K562 (cell line): ENCODE results near the gene CEP290. TPM values are rescaled to one million over a fixed set of nuclear protein-coding genes. Genes with fewer than 3 reads are reported as not detected.

Source experiments
- ATAC-seq: fragments of 200-7000 bp; cut with Tn5 transposase; 3 replicates; pipeline ENCODE4 v1.9.1; 2020; ENCODE audit warnings: moderate library complexity
- BruUV-seq: library from RNA; stranded (reverse); fragments of 400-500 nt; replicated peaks from 2 replicates; lab custom pipeline; 2021; lab: Mats Ljungman, UMichigan
- CTCF ChIA-PET: fragments of 300-600 bp; formaldehyde crosslinking; extraction: SDS; loops from one replicate; lab custom pipeline; 2021; ENCODE audit warnings: low intra/inter-chr PET ratio; lab: Yijun Ruan, JAX
- POLR2A ChIA-PET: fragments of 300-600, 350-650 bp; sonication (Branson Sonifier 250); formaldehyde crosslinking; extraction: SDS; loops from one replicate; lab custom pipeline; 2021; ENCODE audit warnings: antibody characterized with exemption, inconsistent platforms; lab: Yijun Ruan, JAX
- DNase-seq, 4 experiments: peaks; one replicate each; pipeline versions ENCODE4 v3.0.0 to v3.0.0-alpha.2; 2011 to 2018; ENCODE audit warnings: low spot score in 3 of 4, mixed read lengths in 3 of 4; ENCODE audit errors: extremely low read depth in 1 of 4
- FAIRE-seq: peaks from 2 replicates; lab custom pipeline; 2011; peaks lifted over from hg19 to GRCh38; lab: Jason Lieb, UNC
- H2AFZ ChIP-seq: 2 replicates; pipeline ENCODE4 v1.6.0; 2011; ENCODE audit warnings: low read depth, low read length, control low read depth, inconsistent platforms
- H3K27ac ChIP-seq: fragments of 200-600 bp; 3 replicates; pipeline ENCODE4 v1.8.0; 2011; ENCODE audit warnings: low read depth, mild to moderate bottlenecking, control low read depth, inconsistent platforms, low read length, moderate library complexity, mixed read lengths; ENCODE audit errors: extremely low read depth
- H3K27me3 ChIP-seq, 2 experiments: fragments of 300-600 bp in 1 of 2; 2 replicates in 1 of 2; 3 replicates in 1 of 2; pipeline versions ENCODE4 v1.6.0 to v1.8.0; 2011; ENCODE audit warnings: inconsistent platforms in 2 of 2, low read length in 2 of 2, mild to moderate bottlenecking in 1 of 2, mixed read lengths in 1 of 2, moderate library complexity in 1 of 2; ENCODE audit not compliant: control insufficient read depth in 2 of 2, insufficient read depth in 2 of 2
- H3K36me3 ChIP-seq: fragments of 300-600 bp; 3 replicates; pipeline ENCODE4 v1.8.0; 2011; ENCODE audit warnings: mild to moderate bottlenecking, low read length, inconsistent platforms; ENCODE audit not compliant: control insufficient read depth, insufficient read depth
- H3K4me1 ChIP-seq, 2 experiments: fragments of 200-600 bp in 1 of 2; replicated peaks in 1 of 2; 2 replicates in 1 of 2; 3 replicates in 1 of 2; pipeline versions ENCODE4 v1.5.1 to v1.8.0; 2011; ENCODE audit warnings: inconsistent platforms in 2 of 2, low read length in 2 of 2, mild to moderate bottlenecking in 1 of 2, mixed read lengths in 1 of 2, moderate library complexity in 1 of 2; ENCODE audit not compliant: control insufficient read depth in 2 of 2, insufficient read depth in 2 of 2
- H3K4me2 ChIP-seq: 2 replicates; pipeline ENCODE4 v1.6.1; 2011; ENCODE audit warnings: low read length, control low read depth, inconsistent platforms, mixed read lengths; ENCODE audit not compliant: insufficient read depth
- H3K4me3 ChIP-seq: fragments of 200-600 bp; sonication (generic), shearing (Covaris generic); 2 replicates; pipeline ENCODE4 v1.5.1; 2016; ENCODE audit warnings: control low read depth, inconsistent platforms
- H3K79me2 ChIP-seq: fragments of 200-600 bp; 3 replicates; pipeline ENCODE4 v1.8.0; 2011; ENCODE audit warnings: low read length, inconsistent platforms; ENCODE audit not compliant: control insufficient read depth, insufficient read depth
- H3K9ac ChIP-seq, 2 experiments: 2 replicates each; pipeline versions ENCODE4 v1.6.0 to v1.6.1; 2011; ENCODE audit warnings: low read depth in 2 of 2, low read length in 2 of 2, control low read depth in 1 of 2, inconsistent platforms in 1 of 2, mild to moderate bottlenecking in 1 of 2, mixed read lengths in 1 of 2; ENCODE audit not compliant: insufficient read depth in 1 of 2
- H3K9me1 ChIP-seq: one replicate; pipeline ENCODE4 v1.6.0; 2011; ENCODE audit warnings: inconsistent platforms, mild to moderate bottlenecking, low read length, moderate library complexity; ENCODE audit not compliant: control insufficient read depth, insufficient read depth
- H3K9me3 ChIP-seq: replicated peaks from 2 replicates; pipeline ENCODE4 v1.5.1; 2011; ENCODE audit warnings: low read depth, low read length, inconsistent platforms; ENCODE audit not compliant: control insufficient read depth, insufficient read depth
- H4K20me1 ChIP-seq: replicated peaks from 2 replicates; pipeline ENCODE4 v1.6.1; 2011; ENCODE audit warnings: low read length, inconsistent platforms, mixed read lengths; ENCODE audit not compliant: control insufficient read depth, insufficient read depth
- BCLAF1 ChIP-seq, 2 experiments: fragments of 450-650 bp in 1 of 2; IDR thresholded peaks; 2 replicates each; pipeline ENCODE4 v1.6.1; 2011 to 2017; ENCODE audit warnings: low read depth in 2 of 2, antibody characterized with exemption in 1 of 2, borderline replicate concordance in 1 of 2, low read length in 1 of 2, mild to moderate bottlenecking in 1 of 2, mixed read lengths in 1 of 2; ENCODE audit not compliant: control insufficient read depth in 1 of 2
- CUX1 ChIP-seq: fragments of 200-800 bp; sonication (Bioruptor generic); IDR thresholded peaks from 2 replicates; pipeline ENCODE4 v1.6.1; 2016; ENCODE audit warnings: missing genetic modification characterization, missing compliant biosample characterization
- DLX4 ChIP-seq: fragments of 250-450 bp; sonication (Bioruptor Pico); IDR thresholded peaks from 2 replicates; pipeline ENCODE4 v1.6.1; 2021; ENCODE audit warnings: mild to moderate bottlenecking
- FOXK2 ChIP-seq, 2 experiments: fragments of 450-650 bp; IDR thresholded peaks in 1 of 2; conservative IDR thresholded peaks in 1 of 2; 2 replicates each; pipeline ENCODE4 v1.6.1; 2016; ENCODE audit warnings: low read depth in 2 of 2, mild to moderate bottlenecking in 1 of 2
- IRF1 ChIP-seq: sonication (generic); formaldehyde crosslinking; IDR thresholded peaks from 2 replicates; pipeline ENCODE4 v1.8.0; 2022; ENCODE audit warnings: missing genetic modification reagents, mild to moderate bottlenecking, borderline replicate concordance
- THRAP3 ChIP-seq: fragments of 450-650 bp; IDR thresholded peaks from 2 replicates; pipeline ENCODE4 v1.6.1; 2016; ENCODE audit warnings: mild to moderate bottlenecking, inconsistent platforms, borderline replicate concordance
- TRIM25 ChIP-seq: fragments of 450-650 bp; IDR thresholded peaks from 2 replicates; pipeline ENCODE4 v1.7.0; 2016; ENCODE audit warnings: borderline replicate concordance
- WGBS: fragments of 100-300 bp; shearing (Covaris generic); methylation state at CpG from one replicate; pipeline ENCODE4 v1.1.6; 2016; ENCODE audit warnings: low coverage, mixed read lengths; ENCODE audit not compliant: insufficient coverage; ENCODE audit errors: missing lambda C conversion rate; 5-methylcytosine and 5-hydroxymethylcytosine counted together
- in situ Hi-C: fragments of 300-500 bp; cut with MboI; formaldehyde crosslinking; loops from 4 replicates; pipeline ENCODE4 v1.15.0; 2018; ENCODE audit warnings: inconsistent platforms, mixed read lengths
- intact Hi-C: fragments of 100-400 bp; cut with micrococcal nuclease; formaldehyde crosslinking; loops from 2 replicates; pipeline ENCODE4 v1.14.2; 2022
- polyA plus RNA-seq, 8 experiments: library from polyadenylated mRNA; depleted of rRNA in 4 of 8; stranded (reverse) in 5 of 8; unstranded in 3 of 8; fragments of >200 nt; fragmentation: Nextera tagmentation in 2 of 8; fragmentation: Illumina TruSeq in 1 of 8; extraction: Ambion mirVana in 2 of 8; extraction: Trizol in 1 of 8; gene quantifications; 2 replicates each; pipeline versions ENCODE4 v1.2.1 to v1.2.3, GENCODE V29; 2011 to 2014; ENCODE audit warnings: inconsistent platforms in 1 of 8, missing spikeins in 1 of 8
- total RNA-seq, 7 experiments: library from RNA; depleted of rRNA in 6 of 7; stranded (reverse); fragments of >200 nt in 6 of 7; fragmentation: Illumina TruSeq in 2 of 7; extraction: Trizol in 2 of 7; gene quantifications; 2 replicates each; pipeline versions ENCODE4 v1.2.1 to v1.2.3, GENCODE V29; 2011 to 2021; ENCODE audit warnings: low replicate concordance in 1 of 7

CEP290 gene
- total and polyA plus RNA-seq, 9 of the 15 experiments (the other 6 are each of a cell fraction or from before 2014, with no cell fraction given) = 7.2 to 19.4 (median 18.1) TPM

- Histone ChIP-seq H3K36me3 (peaks cover 34% of the 10 kb centered on the region), H3K9ac (no peak overlapping the region), H3K9me3 (no peaks in the 10 kb centered on the region), H2AFZ (no peak overlapping the region), H3K4me3 (no peak overlapping the region), H3K4me1 (no peaks in the 10 kb centered on the region), H3K79me2 (no peaks in the 10 kb centered on the region), H3K4me2 (no peak overlapping the region), H3K9me1 (no peaks in the 10 kb centered on the region), H3K27me3 (no peaks in the 10 kb centered on the region), H4K20me1 (no peaks in the 10 kb centered on the region), H3K27ac (no peak overlapping the region)
- intact Hi-C loops (no loop called here), in situ Hi-C loops (no loop called here)
- CTCF ChIA-PET = no interaction called here
- BruUV-seq = no TSS peak
- no peak for ATAC-seq
- WGBS = 93% methylated on average over 3 of the region's 3 CpGs
- no peak for DNase-seq
- no peak for FAIRE-seq
- POLR2A ChIA-PET = interaction anchor here (0.6 kb wide), 1 partner anchor 30 kb away, joined by 5 read pairs; no protein-coding TSS in a partner anchor
- TF ChIP-seq BCLAF1 (IDR thresholded peaks at IDR 0.05; ENCODE audit: borderline replicate concordance in 1 of 2, control insufficient read depth in 1 of 2, low read depth in 2 of 2, low read length in 1 of 2) (no peak), FOXK2 (conservative IDR thresholded peaks at IDR 0.05 in 1 of 2, IDR thresholded peaks at IDR 0.05 in 1 of 2; ENCODE audit: low read depth in 2 of 2) (no peak), DLX4 (no peak), IRF1 (CRISPR knock-in tag) (no peak), THRAP3 (no peak), TRIM25 (no peak), CUX1 (CRISPR knock-in tag) (no peak)
These were observed 14.0 kb downstream of the CEP290 start for GRCh38 chr12:88127855-88128254.
